Measurements from ENCODE around the gene DIDO1. TPM values are rescaled to one million over a fixed set of nuclear protein-coding genes. Genes with fewer than 3 reads are reported as not detected.

DIDO1 gene
- total and polyA plus RNA-seq, 9 of the 15 experiments (the other 6 are each of a cell fraction or from before 2014, with no cell fraction given): 4.4 to 46.8 (median 31.2) TPM

DNA sequence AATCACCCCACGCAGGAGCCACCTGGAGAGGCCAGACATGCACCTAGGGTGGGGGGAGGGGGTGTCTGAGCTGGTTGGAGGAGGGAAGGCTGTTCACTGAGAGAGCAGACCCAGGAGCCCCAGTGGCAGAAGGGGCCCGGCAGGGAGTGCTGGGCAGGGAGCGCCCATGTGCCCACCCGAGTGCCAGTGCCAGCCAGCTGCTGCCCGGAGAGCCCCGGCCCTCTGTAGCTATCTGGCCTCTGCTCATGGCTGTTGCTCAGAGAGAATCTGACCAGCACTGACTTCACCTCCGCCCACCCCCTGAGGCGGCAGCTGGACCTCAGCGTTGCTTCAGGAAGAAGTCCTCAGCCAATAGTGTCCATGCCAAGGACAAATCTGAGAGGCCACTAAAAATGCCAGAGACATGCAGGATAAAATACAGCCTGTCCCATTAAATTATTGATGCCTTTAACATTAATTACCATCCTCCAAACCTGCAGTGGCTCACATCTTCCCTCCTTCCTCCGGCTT, 49.0 kb upstream of the DIDO1 start:
- CTCF ChIA-PET (ENCODE audit: low intra/inter-chr PET ratio): no interaction called here
- Histone ChIP-seq H3K27ac (ENCODE audit: extremely low read depth, low read depth, low read length) (no peak overlapping the region), H3K4me2 (ENCODE audit: insufficient read depth, low read length) (no peak overlapping the region), H2AFZ (ENCODE audit: low read depth, low read length) (no peak overlapping the region), H3K9ac (ENCODE audit: insufficient read depth in 1 of 2, low read depth in 2 of 2, low read length in 2 of 2) (no peak overlapping the region), H3K79me2 (ENCODE audit: control insufficient read depth, insufficient read depth, low read length) (no peaks in the 10 kb centered on the region), H3K4me1 (replicated peaks in 1 of 2; ENCODE audit: control insufficient read depth in 2 of 2, insufficient read depth in 2 of 2, low read length in 2 of 2) (peaks cover 0 to 59% of the 10 kb centered on the region in 2 experiments; a peak in 3 of 5 replicates), H3K4me3 (no peak overlapping the region), H3K36me3 (ENCODE audit: control insufficient read depth, insufficient read depth, low read length) (no peaks in the 10 kb centered on the region), H3K9me3 (replicated peaks; ENCODE audit: control insufficient read depth, insufficient read depth, low read depth, low read length) (no peaks in the 10 kb centered on the region), H3K27me3 (ENCODE audit: control insufficient read depth in 2 of 2, insufficient read depth in 2 of 2, low read length in 2 of 2) (peaks cover 36 to 93% of the 10 kb centered on the region in 2 experiments), H3K9me1 (ENCODE audit: control insufficient read depth, insufficient read depth, low read length) (no peaks in the 10 kb centered on the region), H4K20me1 (replicated peaks; ENCODE audit: control insufficient read depth, insufficient read depth, low read length) (peaks cover 11% of the 10 kb centered on the region; the same call in 1 of the 2 replicates)
- ATAC-seq: no peak
- no peak for FAIRE-seq
- 1% methylated on average over 10 of the region's 10 CpGs for WGBS (ENCODE audit: insufficient coverage, low coverage, missing lambda C conversion rate)
- no TSS peak for BruUV-seq (replicated peaks)
- intact Hi-C loops (cut with micrococcal nuclease) (no loop called here), in situ Hi-C loops (cut with MboI) (no loop called here)
- no peak for DNase-seq (ENCODE audit: extremely low read depth in 1 of 4, low spot score in 3 of 4)
- TF ChIP-seq PHTF2 (CRISPR knock-in tag; IDR thresholded peaks at IDR 0.05) (no peak), POLR2H (tag; IDR thresholded peaks at IDR 0.05; ENCODE audit: low read depth) (no peak), MAFF (IDR thresholded peaks at IDR 0.05; ENCODE audit: low read length) (no peak), ZKSCAN8 (CRISPR knock-in tag; IDR thresholded peaks at IDR 0.05) (no peak)
- TF ChIP-seq, protein P1, sequence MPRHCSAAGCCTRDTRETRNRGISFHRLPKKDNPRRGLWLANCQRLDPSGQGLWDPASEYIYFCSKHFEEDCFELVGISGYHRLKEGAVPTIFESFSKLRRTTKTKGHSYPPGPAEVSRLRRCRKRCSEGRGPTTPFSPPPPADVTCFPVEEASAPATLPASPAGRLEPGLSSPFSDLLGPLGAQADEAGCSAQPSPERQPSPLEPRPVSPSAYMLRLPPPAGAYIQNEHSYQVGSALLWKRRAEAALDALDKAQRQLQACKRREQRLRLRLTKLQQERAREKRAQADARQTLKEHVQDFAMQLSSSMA (CRISPR knock-in tag; IDR thresholded peaks at IDR 0.05): no peak
- TF ChIP-seq, protein P2, sequence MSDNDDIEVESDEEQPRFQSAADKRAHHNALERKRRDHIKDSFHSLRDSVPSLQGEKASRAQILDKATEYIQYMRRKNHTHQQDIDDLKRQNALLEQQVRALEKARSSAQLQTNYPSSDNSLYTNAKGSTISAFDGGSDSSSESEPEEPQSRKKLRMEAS (CRISPR knock-in tag; IDR thresholded peaks at IDR 0.05): no peak
- TF ChIP-seq, protein P3, sequence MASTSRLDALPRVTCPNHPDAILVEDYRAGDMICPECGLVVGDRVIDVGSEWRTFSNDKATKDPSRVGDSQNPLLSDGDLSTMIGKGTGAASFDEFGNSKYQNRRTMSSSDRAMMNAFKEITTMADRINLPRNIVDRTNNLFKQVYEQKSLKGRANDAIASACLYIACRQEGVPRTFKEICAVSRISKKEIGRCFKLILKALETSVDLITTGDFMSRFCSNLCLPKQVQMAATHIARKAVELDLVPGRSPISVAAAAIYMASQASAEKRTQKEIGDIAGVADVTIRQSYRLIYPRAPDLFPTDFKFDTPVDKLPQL (IDR thresholded peaks at IDR 0.05; ENCODE audit: extremely low read depth, insufficient read length): no peak
- POLR2A ChIA-PET: interaction anchor here (1.1 kb wide), 2 partner anchors 22 to 81 kb away, joined by 4 read pairs; no protein-coding TSS in a partner anchor

All from K562 (cell line).